Liver (tissue), 9 donors: ENCODE results near the gene SCN9A. TPM values are rescaled to one million over a fixed set of nuclear protein-coding genes. Genes with fewer than 3 reads are reported as not detected.
"Not testable (repeated sequence)": the region's sequence is repeated elsewhere in the genome, so short reads cannot be mapped to it uniquely, and the experiment has no call there.

Experiments used
- DNase-seq: peaks from one replicate; pipeline ENCODE4 v3.0.0-alpha.2; 2017; ENCODE audit warnings: low spot score
- H3K27ac ChIP-seq, 2 donors: one replicate each; pipeline ENCODE4 v1.7.0; 2013; ENCODE audit warnings: inconsistent platforms in 2 of 2, low read length in 2 of 2, control low read depth in 1 of 2, low read depth in 1 of 2, mild to moderate bottlenecking in 1 of 2
- H3K27me3 ChIP-seq, 4 donors: one replicate each; pipeline versions ENCODE4 v1.6.1 to v1.7.0; 2013; ENCODE audit warnings: low read length in 3 of 4, inconsistent platforms in 1 of 4, mild to moderate bottlenecking in 1 of 4, moderate library complexity in 1 of 4; ENCODE audit not compliant: control insufficient read depth in 4 of 4, insufficient read depth in 4 of 4
- H3K36me3 ChIP-seq, 4 donors: one replicate each; pipeline versions ENCODE4 v1.6.1 to v1.7.0; 2013; ENCODE audit warnings: low read length in 3 of 4, mild to moderate bottlenecking in 3 of 4, low read depth in 1 of 4, moderate library complexity in 1 of 4; ENCODE audit not compliant: control insufficient read depth in 4 of 4, insufficient read depth in 3 of 4
- H3K4me1 ChIP-seq, 4 donors: one replicate each; pipeline versions ENCODE4 v1.6.1 to v1.7.0; 2013; ENCODE audit warnings: low read length in 3 of 4, mild to moderate bottlenecking in 3 of 4, moderate library complexity in 1 of 4; ENCODE audit not compliant: control insufficient read depth in 4 of 4, insufficient read depth in 4 of 4
- H3K4me3 ChIP-seq, 3 donors: one replicate each; pipeline versions ENCODE4 v1.6.1 to v1.7.0; 2013; ENCODE audit warnings: low read length in 3 of 3, control low read depth in 1 of 3, low read depth in 1 of 3, mild to moderate bottlenecking in 1 of 3
- H3K9ac ChIP-seq, 2 donors: one replicate each; pipeline ENCODE4 v1.7.0; 2013; ENCODE audit warnings: low read length in 2 of 2, mild to moderate bottlenecking in 2 of 2, moderate library complexity in 2 of 2, control low read depth in 1 of 2, low read depth in 1 of 2
- H3K9me3 ChIP-seq, 4 donors: one replicate each; pipeline versions ENCODE4 v1.6.1 to v1.7.0; 2013; ENCODE audit warnings: low read length in 3 of 4; ENCODE audit not compliant: control insufficient read depth in 4 of 4
- ATF3 ChIP-seq: IDR thresholded peaks from 2 replicates; pipeline ENCODE4 v1.6.1; 2016; ENCODE audit warnings: antibody characterized with exemption
- CTCF ChIP-seq: fragments of 150-350 bp; IDR thresholded peaks from 2 replicates; pipeline ENCODE4 v1.5.1; 2017; ENCODE audit warnings: improper control_type of control experiment, low read depth, low read length; ENCODE audit not compliant: missing input control
- EGR1 ChIP-seq, 2 donors: IDR thresholded peaks; 2 replicates each; pipeline ENCODE4 v1.6.1; 2016 to 2018; ENCODE audit warnings: antibody characterized with exemption in 2 of 2, low read depth in 2 of 2
- FOXA1 ChIP-seq: IDR thresholded peaks from 2 replicates; pipeline ENCODE4 v1.6.1; 2016; ENCODE audit warnings: antibody characterized with exemption
- FOXA2 ChIP-seq: IDR thresholded peaks from 2 replicates; pipeline ENCODE4 v1.6.1; 2016; ENCODE audit warnings: antibody characterized with exemption
- GABPA ChIP-seq, 2 donors: IDR thresholded peaks in 1 of 2; conservative IDR thresholded peaks in 1 of 2; 2 replicates each; pipeline ENCODE4 v1.6.1; 2016; ENCODE audit warnings: antibody characterized with exemption in 2 of 2, mild to moderate bottlenecking in 1 of 2, moderate library complexity in 1 of 2
- HNF4A ChIP-seq, 2 donors: conservative IDR thresholded peaks; 2 replicates each; pipeline ENCODE4 v1.6.1; 2016; ENCODE audit warnings: antibody characterized with exemption in 2 of 2, mild to moderate bottlenecking in 2 of 2
- JUND ChIP-seq, 2 donors: IDR thresholded peaks; 2 replicates each; pipeline ENCODE4 v1.6.1; 2016; ENCODE audit warnings: antibody characterized with exemption in 2 of 2
- MAX ChIP-seq: IDR thresholded peaks from 2 replicates; pipeline ENCODE4 v1.6.1; 2016; ENCODE audit warnings: antibody characterized with exemption
- REST ChIP-seq: IDR thresholded peaks from 2 replicates; pipeline ENCODE4 v1.6.1; 2016; ENCODE audit warnings: antibody characterized with exemption, mild to moderate bottlenecking
- RXRA ChIP-seq, 2 donors: IDR thresholded peaks; 2 replicates each; pipeline ENCODE4 v1.6.1; 2017 to 2018; ENCODE audit warnings: antibody characterized with exemption in 2 of 2, mild to moderate bottlenecking in 1 of 2
- SP1 ChIP-seq: IDR thresholded peaks from 2 replicates; pipeline ENCODE4 v1.6.1; 2018; ENCODE audit warnings: antibody characterized with exemption, mild to moderate bottlenecking
- TAF1 ChIP-seq: conservative IDR thresholded peaks from 2 replicates; pipeline ENCODE4 v1.6.1; 2016; ENCODE audit warnings: antibody characterized with exemption, mild to moderate bottlenecking
- YY1 ChIP-seq: IDR thresholded peaks from 2 replicates; pipeline ENCODE4 v1.6.1; 2016; ENCODE audit warnings: antibody characterized with exemption, mild to moderate bottlenecking
- ZBTB33 ChIP-seq: IDR thresholded peaks from 2 replicates; pipeline ENCODE4 v1.6.1; 2016; ENCODE audit warnings: antibody characterized with exemption
- WGBS: extraction: QIAGEN DNeasy Blood & Tissue Kit; methylation state at CpG from one replicate; pipeline ENCODE4 v1.1.7; 2013; 5-methylcytosine and 5-hydroxymethylcytosine counted together
- polyA plus RNA-seq, 2 donors: library from polyadenylated mRNA; stranded (reverse) in 1 of 2; unstranded in 1 of 2; fragments of 200-250 nt in 1 of 2; fragments of >200 nt in 1 of 2; fragmentation: Nextera tagmentation in 1 of 2; extraction: Ambion mirVana in 1 of 2; gene quantifications; one replicate each; pipeline versions ENCODE4 v1.2.1 to v1.2.3, GENCODE V29; 2013 to 2015
- total RNA-seq, 2 donors: library from RNA; depleted of rRNA; stranded (reverse); fragments of >200 nt; gene quantifications; one replicate each; pipeline ENCODE4 v1.2.3, GENCODE V29; 2014
- donor health status: healthy.
- donor health status: healthy.
- donor health status: healthy.
- donor health status: healthy.
- donor health status: healthy.

The SCN9A gene
- total and polyA plus RNA-seq, 4 donors, result 1.2 to 10.1 (median 9.2) TPM

GRCh38 chr2:166314022-166314759, 61.6 kb downstream of the SCN9A start:
- H3K36me3 ChIP-seq, result peaks cover 0 to 4% (median 0%) of the 10 kb centered on the region in 4 donors
- no peaks in the 10 kb centered on the region for H3K9me3 ChIP-seq
- no peak for DNase-seq
- no peaks in the 10 kb centered on the region for H3K27me3 ChIP-seq
- H3K4me1 ChIP-seq, result no peaks in the 10 kb centered on the region
- no peak overlapping the region for H3K4me3 ChIP-seq
- WGBS, result 76% methylated on average over 5 of the region's 5 CpGs
- H3K9ac ChIP-seq, result no peak overlapping the region
- TF ChIP-seq FOXA1 (no peak), RXRA (IDR thresholded peaks at IDR 0.05) (no peak), MAX (no peak), SP1 (no peak), JUND (IDR thresholded peaks at IDR 0.05) (no peak), TAF1 (no peak), ATF3 (no peak), ZBTB33 (no peak), EGR1 (IDR thresholded peaks at IDR 0.05; ENCODE audit: low read depth in 2 of 2) (no peak), FOXA2 (no peak), CTCF (no peak), GABPA (IDR thresholded peaks at IDR 0.05 in 1 of 2, conservative IDR thresholded peaks at IDR 0.05 in 1 of 2) (no peak)
- H3K27ac ChIP-seq, result no peak overlapping the region

GRCh38 chr2:166312863-166313262, 62.9 kb downstream of the SCN9A start:
- H3K4me3 ChIP-seq, H3K9me3 ChIP-seq, H3K27ac ChIP-seq, DNase-seq, H3K27me3 ChIP-seq, H3K4me1 ChIP-seq, H3K36me3 ChIP-seq, H3K9ac ChIP-seq: not testable (repeated sequence)
- 46% methylated on average over 2 of the region's 2 CpGs for WGBS

GRCh38 chr2:166307326-166307725, 68.4 kb downstream of the SCN9A start:
- WGBS, result 86% methylated on average over 3 of the region's 3 CpGs
- TF ChIP-seq YY1, result no peak
- no peak for TF ChIP-seq HNF4A (conservative IDR thresholded peaks at IDR 0.05)
- no peak for TF ChIP-seq CTCF
- TF ChIP-seq RXRA (IDR thresholded peaks at IDR 0.05), result no peak
- no peak for TF ChIP-seq REST
- Histone ChIP-seq H3K9ac (no peak overlapping the region), H3K4me3 (no peak overlapping the region), H3K27me3 (no peaks in the 10 kb centered on the region), H3K9me3 (no peaks in the 10 kb centered on the region), H3K4me1 (no peaks in the 10 kb centered on the region), H3K36me3 (peaks cover 0 to 2% (median 0%) of the 10 kb centered on the region in 4 donors), H3K27ac (no peak overlapping the region)
- no peak for DNase-seq
